AG10803 (cell line): ENCODE measurements around the gene ZNF236.

Experiments
- DNase-seq: peaks from one replicate; pipeline ENCODE4 v3.0.0; 2010; ENCODE audit warnings: low read depth
- H3K4me3 ChIP-seq: 2 replicates; pipeline ENCODE4 v1.5.1; 2011; ENCODE audit warnings: mild to moderate bottlenecking, low read length, control low read depth
- TF ChIP-seq, protein P1 (sequence below): conservative IDR thresholded peaks from 2 replicates; pipeline ENCODE4 v1.5.1; 2011; ENCODE audit warnings: mild to moderate bottlenecking, low read length, control low read depth, inconsistent platforms

ZNF236 gene

GRCh38 chr18:76982841-76983583 lies 160.7 kb downstream of the ZNF236 start:
- DNase-seq = peak; percentile 54
- TF ChIP-seq, protein P1, sequence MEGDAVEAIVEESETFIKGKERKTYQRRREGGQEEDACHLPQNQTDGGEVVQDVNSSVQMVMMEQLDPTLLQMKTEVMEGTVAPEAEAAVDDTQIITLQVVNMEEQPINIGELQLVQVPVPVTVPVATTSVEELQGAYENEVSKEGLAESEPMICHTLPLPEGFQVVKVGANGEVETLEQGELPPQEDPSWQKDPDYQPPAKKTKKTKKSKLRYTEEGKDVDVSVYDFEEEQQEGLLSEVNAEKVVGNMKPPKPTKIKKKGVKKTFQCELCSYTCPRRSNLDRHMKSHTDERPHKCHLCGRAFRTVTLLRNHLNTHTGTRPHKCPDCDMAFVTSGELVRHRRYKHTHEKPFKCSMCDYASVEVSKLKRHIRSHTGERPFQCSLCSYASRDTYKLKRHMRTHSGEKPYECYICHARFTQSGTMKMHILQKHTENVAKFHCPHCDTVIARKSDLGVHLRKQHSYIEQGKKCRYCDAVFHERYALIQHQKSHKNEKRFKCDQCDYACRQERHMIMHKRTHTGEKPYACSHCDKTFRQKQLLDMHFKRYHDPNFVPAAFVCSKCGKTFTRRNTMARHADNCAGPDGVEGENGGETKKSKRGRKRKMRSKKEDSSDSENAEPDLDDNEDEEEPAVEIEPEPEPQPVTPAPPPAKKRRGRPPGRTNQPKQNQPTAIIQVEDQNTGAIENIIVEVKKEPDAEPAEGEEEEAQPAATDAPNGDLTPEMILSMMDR = peak; percentile 88
- H3K4me3 ChIP-seq = no peak overlapping the region

DNA sequence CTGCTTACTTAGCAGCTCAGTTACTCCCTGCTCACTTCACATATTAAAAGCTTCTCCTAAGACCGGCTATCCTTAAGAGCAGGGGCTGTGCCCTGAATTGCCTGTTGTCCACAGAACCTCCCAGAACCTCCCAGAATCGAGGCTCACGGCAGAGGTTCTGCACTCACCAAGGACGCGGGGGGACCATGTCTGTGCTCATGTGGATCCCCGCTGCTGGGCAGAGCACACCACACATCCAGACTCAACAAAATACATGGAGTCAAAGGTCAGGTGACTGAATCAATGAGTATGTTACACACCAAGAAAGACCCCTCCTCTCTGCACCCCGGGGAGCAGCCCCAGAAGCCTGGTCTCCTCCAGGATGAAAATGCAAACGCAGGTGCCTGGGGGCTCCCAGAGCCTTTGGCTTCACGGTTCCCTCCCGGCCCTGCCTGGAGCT lies 161.3 kb downstream of the ZNF236 start:
- TF ChIP-seq, protein P1 = no peak
- H3K4me3 ChIP-seq = no peak overlapping the region
- no peak for DNase-seq

DNA sequence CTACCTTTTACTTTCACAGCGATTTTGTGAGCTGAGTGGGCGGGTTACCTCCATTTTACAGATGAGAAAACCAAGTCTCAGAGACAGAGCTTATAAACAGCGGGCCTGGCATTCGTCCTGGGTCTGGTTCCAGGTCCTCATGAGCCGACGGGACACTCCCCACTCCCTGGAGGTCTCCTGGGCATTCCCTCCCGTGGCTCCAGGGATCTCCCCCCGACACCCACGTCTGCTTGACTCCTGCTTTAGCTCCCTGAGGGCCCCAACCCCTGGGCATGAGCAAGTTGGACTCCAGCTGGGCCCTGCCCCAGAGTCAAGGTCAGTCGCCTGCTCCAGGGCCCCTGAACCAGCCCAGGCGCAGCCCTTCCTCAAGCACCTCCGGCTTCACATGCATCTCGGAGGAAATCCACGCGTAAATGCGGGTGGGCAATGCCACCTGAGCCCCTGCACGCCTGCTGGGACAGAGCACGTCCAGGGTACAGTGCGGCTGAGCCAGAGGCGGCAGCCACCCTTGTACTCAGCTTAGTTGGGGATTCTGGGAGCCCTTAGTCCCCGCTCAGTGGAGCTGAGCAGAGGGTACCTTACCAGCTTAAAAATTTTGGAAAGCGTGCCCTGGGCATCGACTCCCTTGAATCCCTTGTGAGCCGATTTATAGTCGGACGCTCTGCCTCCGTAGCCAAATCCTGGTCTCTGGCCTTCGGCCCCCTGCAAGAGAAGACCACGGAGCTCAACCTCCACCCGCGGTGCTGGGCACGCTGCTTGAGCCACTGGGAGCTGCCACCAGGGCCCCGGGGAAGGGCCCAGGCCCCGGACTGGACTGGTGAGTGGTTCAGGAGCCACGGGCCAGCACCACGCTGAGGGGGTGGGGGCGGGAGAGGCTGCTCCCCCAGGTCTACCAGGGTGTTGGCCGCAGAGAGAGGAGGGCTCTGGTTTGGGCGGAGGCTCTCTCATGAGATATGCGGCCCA lies 162.1 kb downstream of the ZNF236 start:
- H3K4me3 ChIP-seq = no peak overlapping the region
- TF ChIP-seq, protein P1 = no peak
- DNase-seq = no peak

DNA sequence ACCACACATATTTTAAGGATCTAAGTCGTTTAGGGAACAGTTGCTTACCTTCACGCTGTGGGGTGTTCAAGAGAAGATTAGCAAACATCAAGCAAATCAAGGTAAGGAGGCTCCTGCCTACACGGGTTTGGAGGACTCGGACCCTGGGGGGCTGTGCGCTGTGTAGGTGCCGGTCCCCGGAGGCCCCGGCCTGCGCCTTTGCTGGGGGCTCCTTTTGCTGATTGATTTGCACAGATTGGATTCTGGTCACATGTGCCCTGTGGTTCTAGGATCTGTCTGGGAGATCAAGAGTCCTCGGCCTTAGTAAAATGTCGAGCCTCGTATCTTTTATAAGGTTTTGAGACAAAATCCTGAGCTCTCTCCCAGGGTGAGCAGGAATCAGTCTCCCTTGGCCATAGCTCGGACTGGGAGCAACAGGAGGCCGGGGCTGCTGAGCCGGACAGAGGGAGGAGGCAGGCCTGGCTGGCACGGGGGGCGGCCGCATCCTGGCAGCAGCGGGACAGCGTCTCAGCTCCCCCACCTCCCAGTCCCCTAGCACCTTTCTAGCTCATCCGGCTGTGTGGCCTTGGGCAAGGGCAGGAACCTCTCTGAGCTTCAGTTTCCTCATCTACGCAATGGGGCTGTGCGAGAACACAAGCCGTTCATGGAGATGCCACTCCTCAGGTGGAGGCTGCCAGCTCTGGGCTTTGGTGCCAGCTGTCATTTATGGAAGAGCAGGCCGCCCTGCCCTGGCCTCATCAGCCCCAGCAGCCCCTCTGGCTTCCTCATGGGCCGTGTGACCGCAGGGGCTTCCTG lies 163.0 kb downstream of the ZNF236 start:
- no peak for DNase-seq
- TF ChIP-seq, protein P1 = no peak
- no peak overlapping the region for H3K4me3 ChIP-seq

DNA sequence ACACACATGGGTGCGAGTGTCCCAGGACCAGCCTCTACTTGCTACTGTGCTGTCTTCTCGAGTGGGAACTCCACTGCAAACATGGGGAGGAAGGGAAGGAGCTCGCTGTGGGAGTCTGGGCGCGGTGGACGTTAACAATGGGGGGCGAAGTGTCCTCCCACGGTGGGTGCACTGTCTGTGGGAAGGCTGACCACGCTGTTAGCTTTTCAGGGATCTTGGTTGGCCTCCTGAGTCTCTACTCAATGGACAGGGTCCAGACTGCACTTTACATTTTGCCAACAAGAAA lies 163.5 kb downstream of the ZNF236 start:
- H3K4me3 ChIP-seq = no peak overlapping the region
- TF ChIP-seq, protein P1 = no peak
- DNase-seq = no peak

DNA sequence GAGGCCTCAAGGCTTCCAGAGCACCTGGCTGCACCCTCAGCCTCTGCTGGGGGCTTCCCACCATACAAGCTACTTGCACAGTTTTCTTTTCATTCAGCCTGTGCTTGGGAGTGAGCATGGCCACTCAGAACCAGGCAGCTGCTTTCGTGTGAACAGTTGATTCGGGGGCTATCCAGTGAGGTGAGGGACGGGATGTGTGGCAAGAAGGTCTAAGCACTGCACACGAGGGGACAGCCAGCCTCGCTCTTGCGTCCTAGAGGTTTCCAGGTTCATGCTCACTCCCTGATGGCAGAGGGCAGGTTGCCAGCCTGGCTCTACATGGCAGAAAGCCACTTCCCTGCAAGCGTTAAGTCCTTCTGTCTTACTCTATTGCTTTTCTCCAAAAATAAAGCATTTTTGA lies 164.0 kb downstream of the ZNF236 start:
- no peak overlapping the region for H3K4me3 ChIP-seq
- TF ChIP-seq, protein P1 = no peak
- no peak for DNase-seq
